ENCODE data around the gene EVI5. TPM values are rescaled to one million over a fixed set of nuclear protein-coding genes. Genes with fewer than 3 reads are reported as not detected.
"Not testable (repeated sequence)": the region's sequence is repeated elsewhere in the genome, so short reads cannot be mapped to it uniquely, and the experiment has no call there.

EVI5 gene
- total RNA-seq, 1 donor from 2014 or later, result 37.7 TPM

GRCh38 chr1:92575123-92575522 lies 209.8 kb downstream of the EVI5 start:
- no peak for DNase-seq (ENCODE audit: low spot score)

GRCh38 chr1:92572520-92572919 lies 212.4 kb downstream of the EVI5 start:
- DNase-seq (ENCODE audit: low spot score), result no peak

- DNase-seq (ENCODE audit: low spot score), result no peak
Observed at GRCh38 chr1:92571578-92571977, 213.3 kb downstream of the EVI5 start.

GRCh38 chr1:92567211-92567868 lies 217.6 kb downstream of the EVI5 start:
- no peak for DNase-seq (ENCODE audit: low spot score)

- DNase-seq (ENCODE audit: low spot score), result no peak
Observed at GRCh38 chr1:92563457-92564216, 221.3 kb downstream of the EVI5 start.

DNA sequence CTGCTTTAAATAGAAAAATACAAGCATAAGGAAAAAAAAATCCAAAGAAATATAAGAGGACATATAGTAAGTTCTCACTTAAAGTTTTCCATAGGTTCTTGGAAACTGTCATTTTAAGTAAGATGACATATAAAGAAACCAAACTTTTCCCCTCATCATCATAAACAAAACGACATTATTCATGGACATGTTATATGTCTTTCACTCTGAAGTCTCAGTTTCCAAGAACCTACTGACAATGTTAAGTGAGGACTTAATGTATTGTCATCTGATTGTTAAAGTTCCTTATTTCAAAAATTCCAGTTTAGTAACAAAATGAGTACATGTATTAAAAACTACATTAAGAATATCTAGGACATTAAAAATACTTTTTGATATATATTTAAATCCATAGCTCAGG lies 228.6 kb downstream of the EVI5 start:
- no peak for DNase-seq (ENCODE audit: low spot score)

GRCh38 chr1:92554216-92554615 lies 230.7 kb downstream of the EVI5 start:
- no peak for DNase-seq (ENCODE audit: low spot score)

- no peak for DNase-seq (ENCODE audit: low spot score)
Observed at GRCh38 chr1:92551916-92552315, 233.0 kb downstream of the EVI5 start.

- no peak for DNase-seq (ENCODE audit: low spot score)
Observed at GRCh38 chr1:92544756-92545165, 240.1 kb downstream of the EVI5 start.

DNA sequence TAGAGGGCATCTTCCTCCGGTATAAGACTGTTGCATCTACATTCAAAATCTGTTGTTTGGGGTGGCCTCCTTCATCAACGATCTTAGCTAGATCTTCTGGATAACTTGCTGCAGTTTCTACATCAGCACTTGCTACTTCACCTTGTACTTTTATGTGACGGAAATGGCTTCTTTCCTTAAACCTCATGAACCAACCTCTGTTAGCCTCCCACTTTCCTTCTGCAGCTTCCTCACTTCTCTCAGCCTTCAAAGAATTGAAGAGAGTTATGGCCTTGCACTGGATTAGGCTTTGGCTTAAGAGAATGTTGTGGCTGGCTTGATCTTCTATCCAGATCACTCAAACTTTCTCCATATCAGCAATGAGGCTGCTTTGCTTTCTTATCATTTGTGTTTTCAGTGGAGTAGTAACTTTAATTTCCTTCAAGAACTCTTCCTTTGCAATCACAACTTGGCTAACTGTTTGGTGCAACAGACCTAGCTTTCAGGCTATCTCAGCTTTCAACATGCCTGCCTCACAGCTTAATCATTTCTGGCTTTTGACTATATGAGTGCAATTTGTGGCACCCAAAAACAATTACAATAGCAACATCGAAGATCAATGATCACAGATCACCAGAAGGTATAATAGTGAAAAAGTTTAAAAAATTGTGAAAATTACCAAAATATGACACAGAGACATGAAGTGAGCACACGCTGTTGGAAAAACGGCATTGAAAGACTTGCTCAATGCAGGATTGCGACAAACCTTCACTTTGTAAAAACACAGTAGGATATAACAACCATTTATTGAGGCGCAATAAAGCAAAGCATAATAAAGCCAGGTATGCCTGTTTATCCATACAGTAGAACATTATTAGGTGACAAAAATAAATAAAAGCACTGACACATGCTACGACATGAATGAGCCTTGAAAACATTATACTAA lies 241.5 kb downstream of the EVI5 start:
- DNase-seq (ENCODE audit: low spot score), result no peak

- DNase-seq (ENCODE audit: low spot score), result no peak
Observed at GRCh38 chr1:92538413-92539061, 246.4 kb downstream of the EVI5 start.

DNA sequence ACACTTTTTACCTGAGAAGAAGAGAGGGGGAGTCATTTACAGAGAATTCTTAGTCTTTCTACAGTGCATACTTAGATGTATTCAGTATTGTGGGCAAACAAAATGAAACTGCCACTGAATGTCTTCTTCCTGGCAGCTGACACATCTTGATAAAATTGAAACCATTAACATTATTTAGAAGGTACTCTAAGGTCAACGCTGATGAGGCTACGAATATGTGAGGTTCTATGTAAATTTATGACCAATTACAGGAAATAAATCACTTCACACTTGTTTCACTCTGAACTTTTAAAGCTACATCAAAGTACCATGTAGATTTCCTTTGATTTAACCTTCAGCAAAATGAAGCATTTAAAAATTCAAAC lies 246.9 kb downstream of the EVI5 start:
- no peak for DNase-seq (ENCODE audit: low spot score)

DNA sequence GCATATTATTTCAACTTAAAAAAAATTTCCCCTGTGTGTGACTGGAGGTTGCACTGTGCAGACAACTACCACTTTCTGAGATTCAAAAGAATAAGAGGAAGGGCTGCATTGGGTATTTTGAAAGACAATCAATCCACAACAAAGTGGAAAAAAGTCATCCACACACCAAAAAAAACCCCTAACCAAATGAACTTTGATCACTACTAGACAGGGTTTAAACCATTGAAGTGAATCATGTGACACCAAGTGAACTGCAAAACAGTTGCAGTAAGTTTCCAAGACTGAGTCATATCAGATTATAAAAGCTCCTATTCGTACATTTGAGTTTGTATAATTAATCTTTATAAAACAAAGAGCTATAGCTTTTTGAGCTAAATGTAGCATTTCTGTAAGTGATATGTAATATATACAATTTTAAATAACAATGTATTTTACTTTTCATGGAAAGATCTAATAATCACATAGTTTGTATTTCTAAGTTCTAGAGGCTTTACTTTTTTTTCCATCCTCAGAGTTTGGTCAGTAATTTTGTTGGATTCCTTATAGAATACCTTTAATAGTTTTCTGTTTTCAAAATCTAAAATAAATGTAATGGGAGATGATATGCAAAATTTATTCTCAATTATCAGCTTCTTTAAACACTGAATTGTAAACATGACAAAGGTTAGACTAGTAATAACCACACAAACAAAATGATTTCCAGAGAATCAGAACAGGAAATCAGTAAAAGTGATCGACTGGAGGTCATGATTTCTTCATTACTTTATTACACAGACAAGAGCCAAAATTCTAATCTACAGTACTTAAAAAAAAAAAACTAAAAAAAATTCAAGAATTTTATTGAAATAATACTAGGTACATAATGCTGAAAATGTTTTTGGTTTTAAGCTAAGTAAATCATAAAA lies 247.7 kb downstream of the EVI5 start:
- DNase-seq (ENCODE audit: low spot score), result no peak

GRCh38 chr1:92536211-92536979 lies 248.5 kb downstream of the EVI5 start:
- no peak for DNase-seq (ENCODE audit: low spot score)

- not testable (repeated sequence) for DNase-seq (ENCODE audit: low spot score)
Observed at GRCh38 chr1:92532371-92532770, 252.5 kb downstream of the EVI5 start.

- DNase-seq (ENCODE audit: low spot score), result not testable (repeated sequence)
Observed at GRCh38 chr1:92531939-92532338, 253.0 kb downstream of the EVI5 start.

DNA sequence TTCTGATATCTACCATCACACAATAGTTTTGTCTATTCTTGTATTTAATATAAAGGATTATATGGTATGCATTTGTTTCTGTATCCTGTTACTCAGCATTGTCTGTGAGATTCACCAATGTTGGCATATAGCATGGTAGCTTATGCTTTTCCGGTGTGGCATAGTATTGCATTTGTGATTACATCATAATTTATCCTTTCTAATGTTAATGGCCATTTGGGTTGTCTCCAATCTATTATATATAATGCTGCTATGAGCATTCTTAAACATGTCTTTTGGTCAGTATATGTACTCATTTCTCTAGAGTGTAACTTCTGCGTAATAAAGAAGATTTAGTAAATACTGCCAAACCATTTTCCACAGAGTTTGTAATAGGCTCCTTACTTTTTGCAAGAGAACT lies 257.2 kb downstream of the EVI5 start:
- DNase-seq (ENCODE audit: low spot score), result no peak

GRCh38 chr1:92524944-92525590 lies 259.8 kb downstream of the EVI5 start:
- not testable (repeated sequence) for DNase-seq (ENCODE audit: low spot score)

- DNase-seq (ENCODE audit: low spot score), result no peak
Observed at GRCh38 chr1:92519043-92519442, 265.9 kb downstream of the EVI5 start.

GRCh38 chr1:92516574-92516973 lies 268.3 kb downstream of the EVI5 start:
- no peak for DNase-seq (ENCODE audit: low spot score)

Data from ureter (tissue), 1 donor.